CD14-positive monocyte (primary cell): ENCODE results near the gene DTNA. TPM values are rescaled to one million over a fixed set of nuclear protein-coding genes. Genes with fewer than 3 reads are reported as not detected.
A peak's percentile ranks its signal among the peaks of the same experiment; 100 is the strongest.

ENCODE experiments used
- DNase-seq, 3 donors: peaks; one replicate each; pipeline ENCODE4 v3.0.0-alpha.2; 2011 to 2022
- H2AFZ ChIP-seq: 2 replicates; pipeline ENCODE4 v1.6.0; 2012; ENCODE audit warnings: mild to moderate bottlenecking, low read depth, low read length, inconsistent platforms; ENCODE audit not compliant: insufficient read depth, poor library complexity, severe bottlenecking
- H3K27ac ChIP-seq, 2 donors: 1 replicate in 1 of 2; 2 replicates in 1 of 2; pipeline ENCODE4 v1.5.1; 2012 to 2013; ENCODE audit warnings: low read length in 2 of 2, control low read depth in 1 of 2, inconsistent platforms in 1 of 2, low read depth in 1 of 2, mild to moderate bottlenecking in 1 of 2
- H3K27me3 ChIP-seq, 2 donors: one replicate each; pipeline versions ENCODE4 v1.6.0 to v1.6.1; 2011 to 2013; ENCODE audit warnings: low read length in 2 of 2; ENCODE audit not compliant: control insufficient read depth in 2 of 2, insufficient read depth in 2 of 2
- H3K36me3 ChIP-seq, 2 donors: replicated peaks in 1 of 2; 1 replicate in 1 of 2; 2 replicates in 1 of 2; pipeline versions ENCODE4 v1.5.1 to v1.6.1; 2012 to 2013; ENCODE audit warnings: low read length in 2 of 2, control low read depth in 1 of 2, inconsistent platforms in 1 of 2, mild to moderate bottlenecking in 1 of 2; ENCODE audit not compliant: insufficient read depth in 2 of 2, control insufficient read depth in 1 of 2
- H3K4me1 ChIP-seq, 2 donors: 1 replicate in 1 of 2; 2 replicates in 1 of 2; pipeline versions ENCODE4 v1.5.1 to v1.6.1; 2012 to 2013; ENCODE audit warnings: low read length in 2 of 2, control low read depth in 1 of 2, inconsistent platforms in 1 of 2, mild to moderate bottlenecking in 1 of 2, moderate library complexity in 1 of 2; ENCODE audit not compliant: insufficient read depth in 2 of 2, control insufficient read depth in 1 of 2
- H3K4me2 ChIP-seq: replicated peaks from 2 replicates; pipeline ENCODE3; 2012; ENCODE audit warnings: low read length, moderate library complexity, mild to moderate bottlenecking; ENCODE audit not compliant: poor library complexity, severe bottlenecking; ENCODE audit errors: extremely low read depth
- H3K4me3 ChIP-seq, 3 experiments: fragments of 200-600 bp in 1 of 3; sonication (generic) in 1 of 3; replicated peaks in 1 of 3; 1 replicate in 2 of 3; 2 replicates in 1 of 3; pipeline ENCODE4 v1.5.1; 2011 to 2013; ENCODE audit warnings: low read length in 3 of 3, mild to moderate bottlenecking in 3 of 3, control low read depth in 2 of 3, low read depth in 2 of 3, inconsistent platforms in 1 of 3, moderate library complexity in 1 of 3
- H3K79me2 ChIP-seq: 2 replicates; pipeline ENCODE4 v1.6.0; 2012; ENCODE audit warnings: mild to moderate bottlenecking, control low read depth, inconsistent platforms, low read length, moderate library complexity; ENCODE audit not compliant: insufficient read depth
- H3K9ac ChIP-seq: 2 replicates; pipeline ENCODE4 v1.6.0; 2017; ENCODE audit warnings: low read length, mild to moderate bottlenecking; ENCODE audit not compliant: insufficient read depth, poor library complexity, severe bottlenecking
- H3K9me3 ChIP-seq, 2 donors: replicated peaks in 1 of 2; 1 replicate in 1 of 2; 2 replicates in 1 of 2; pipeline versions ENCODE4 v1.5.1 to v1.6.1; 2012 to 2013; ENCODE audit warnings: low read length in 2 of 2, control low read depth in 1 of 2; ENCODE audit not compliant: control insufficient read depth in 1 of 2, insufficient read depth in 1 of 2
- H4K20me1 ChIP-seq: 2 replicates; pipeline ENCODE4 v1.6.0; 2012; ENCODE audit warnings: mild to moderate bottlenecking, low read length, control low read depth, moderate library complexity; ENCODE audit not compliant: insufficient read depth
- H3K27ac Mint-ChIP-seq, 7 donors: one replicate each; pipeline ENCODE4 v1.8.0; 2020; ENCODE audit warnings: mild to moderate bottlenecking in 7 of 7, mixed read lengths in 7 of 7, moderate library complexity in 6 of 7, inconsistent platforms in 2 of 7
- H3K27me3 Mint-ChIP-seq, 3 donors: one replicate each; pipeline ENCODE4 v1.8.0; 2021 to 2022; ENCODE audit warnings: low read depth in 3 of 3, mild to moderate bottlenecking in 3 of 3, mixed read lengths in 3 of 3, moderate library complexity in 3 of 3, inconsistent platforms in 1 of 3
- H3K36me3 Mint-ChIP-seq, 2 donors: one replicate each; pipeline ENCODE4 v1.8.0; 2020; ENCODE audit warnings: mixed read lengths in 2 of 2, inconsistent platforms in 1 of 2, mild to moderate bottlenecking in 1 of 2
- H3K4me1 Mint-ChIP-seq: one replicate; pipeline ENCODE4 v1.8.0; 2020; ENCODE audit warnings: mild to moderate bottlenecking, mixed read lengths
- H3K4me3 Mint-ChIP-seq, 2 donors: one replicate each; pipeline ENCODE4 v1.8.0; 2020; ENCODE audit warnings: mild to moderate bottlenecking in 2 of 2, mixed read lengths in 2 of 2, moderate library complexity in 1 of 2
- H3K9me3 Mint-ChIP-seq, 7 donors: one replicate each; pipeline ENCODE4 v1.8.0; 2020 to 2022; ENCODE audit warnings: mixed read lengths in 7 of 7, mild to moderate bottlenecking in 6 of 7, moderate library complexity in 6 of 7, inconsistent platforms in 2 of 7
- CTCF ChIP-seq: fragments of 200-600 bp; IDR thresholded peaks from one replicate; pipeline ENCODE4 v1.8.0; 2022; ENCODE audit warnings: antibody characterized with exemption, mild to moderate bottlenecking
- WGBS: methylation state at CpG from one replicate; pipeline ENCODE4 v1.1.5; 2013; ENCODE audit warnings: missing lambda C conversion rate; ENCODE audit not compliant: insufficient coverage; 5-methylcytosine and 5-hydroxymethylcytosine counted together
- intact Hi-C, 2 donors: fragments of 100-400 bp; cut with micrococcal nuclease; formaldehyde crosslinking; loops; one replicate each; pipeline versions ENCODE4 v1.15.0 to v1.15.1; 2023
- polyA plus RNA-seq, 3 donors: library from polyadenylated mRNA; depleted of rRNA in 1 of 3; unstranded in 2 of 3; stranded (reverse) in 1 of 3; fragments of 300-500 nt in 2 of 3; fragments of >200 nt in 1 of 3; fragmentation: Illumina TruSeq in 2 of 3; gene quantifications; 1 replicate in 2 of 3; 2 replicates in 1 of 3; pipeline ENCODE4 v1.2.3, GENCODE V29; 2012 to 2021

Gene DTNA
- polyA plus RNA-seq, 3 donors, result 0.53 to 2.3 (median 0.76) TPM

- Histone ChIP-seq H3K79me2 (no peaks in the 10 kb centered on the region), H3K4me3 (no peak overlapping the region), H3K9ac (no peak overlapping the region), H4K20me1 (no peaks in the 10 kb centered on the region), H3K4me1 (no peaks in the 10 kb centered on the region), H3K4me2 (no peak overlapping the region), H2AFZ (no peak overlapping the region), H3K27ac (no peak overlapping the region), H3K9me3 (no peaks in the 10 kb centered on the region), H3K27me3 (no peaks in the 10 kb centered on the region), H3K36me3 (no peaks in the 10 kb centered on the region)
- Mint-ChIP-seq H3K4me3 (no peak overlapping the region), H3K36me3 (no peaks in the 10 kb centered on the region), H3K4me1 (no peaks in the 10 kb centered on the region), H3K27ac (no peak overlapping the region), H3K27me3 (peaks cover 2% of the 10 kb centered on the region in 3 donors), H3K9me3 (no peaks in the 10 kb centered on the region)
- WGBS, result no CpG with 5 or more reads among the region's 1 CpG
- no peak for DNase-seq
- TF ChIP-seq CTCF, result no peak
- intact Hi-C loops, result no loop called here
Measured at GRCh38 chr18:34697233-34697632, 12.9 kb upstream of the DTNA start.

- Histone ChIP-seq H3K4me2 (no peak overlapping the region), H3K27me3 (no peaks in the 10 kb centered on the region), H3K9ac (no peak overlapping the region), H3K79me2 (no peaks in the 10 kb centered on the region), H4K20me1 (no peaks in the 10 kb centered on the region), H3K27ac (no peak overlapping the region), H3K4me1 (no peaks in the 10 kb centered on the region), H3K36me3 (no peaks in the 10 kb centered on the region), H2AFZ (no peak overlapping the region), H3K4me3 (no peak overlapping the region), H3K9me3 (no peaks in the 10 kb centered on the region)
- no peak for TF ChIP-seq CTCF
- H3K4me3 Mint-ChIP-seq, result peak overlapping the region in 1 of 2 donors; percentile 21
- intact Hi-C loops, result no loop called here
- no peaks in the 10 kb centered on the region for H3K36me3 Mint-ChIP-seq
- 96% methylated on average over 2 of the region's 3 CpGs for WGBS
- no peak for DNase-seq
- peaks cover 2% of the 10 kb centered on the region in 3 donors for H3K27me3 Mint-ChIP-seq
- peak overlapping the region in 1 of 7 donors; percentile 54 for H3K27ac Mint-ChIP-seq
- no peaks in the 10 kb centered on the region for H3K4me1 Mint-ChIP-seq
- no peaks in the 10 kb centered on the region for H3K9me3 Mint-ChIP-seq
Measured at GRCh38 chr18:34697891-34698290, 12.2 kb upstream of the DTNA start.
